OCI-LY7 (cell line): ENCODE results near the gene LPIN3. TPM values are rescaled to one million over a fixed set of nuclear protein-coding genes. Genes with fewer than 3 reads are reported as not detected.

Experiments
- BruUV-seq: library from RNA; stranded (reverse); fragments of 400-500 nt; replicated peaks from 2 replicates; lab custom pipeline; 2021; lab: Mats Ljungman, UMichigan
- CTCF ChIA-PET: fragments of 300-600 bp; sonication (Branson Sonifier 250); formaldehyde crosslinking; loops from one replicate; lab custom pipeline; 2022; ENCODE audit warnings: antibody characterized with exemption; ENCODE audit not compliant: unreplicated experiment; lab: Charles Lee
- POLR2A ChIA-PET: fragments of 300-600 bp; sonication (Branson Sonifier 250); formaldehyde crosslinking; loops from one replicate; lab custom pipeline; 2022; ENCODE audit warnings: antibody characterized with exemption; lab: Charles Lee
- DNase-seq: peaks from one replicate; pipeline ENCODE4 v3.0.0-alpha.2; 2015; ENCODE audit warnings: low spot score
- H2AFZ ChIP-seq: fragments of 200-600 bp; sonication (generic), shearing (Covaris generic); 2 replicates; pipeline ENCODE4 v1.6.1; 2014; ENCODE audit warnings: mild to moderate bottlenecking, antibody characterized with exemption, low read length, moderate library complexity
- H3K27ac ChIP-seq: fragments of 200-600 bp; sonication (generic); 2 replicates; pipeline ENCODE4 v1.5.1; 2014; ENCODE audit warnings: mixed run types, low read depth, mild to moderate bottlenecking, moderate library complexity, low read length, inconsistent platforms; ENCODE audit not compliant: poor library complexity, severe bottlenecking
- H3K36me3 ChIP-seq: fragments of 200-600 bp; sonication (generic); 2 replicates; pipeline ENCODE4 v1.6.1; 2014; ENCODE audit warnings: mild to moderate bottlenecking, antibody characterized with exemption, low read length, moderate library complexity, mixed read lengths; ENCODE audit not compliant: insufficient read depth
- H3K4me1 ChIP-seq: fragments of 200-600 bp; sonication (generic); 2 replicates; pipeline ENCODE4 v1.5.1; 2014; ENCODE audit warnings: mild to moderate bottlenecking, low read length; ENCODE audit not compliant: insufficient read depth, poor library complexity, severe bottlenecking
- H3K4me2 ChIP-seq: fragments of 200-600 bp; sonication (generic); 2 replicates; pipeline ENCODE4 v1.6.1; 2014; ENCODE audit warnings: mild to moderate bottlenecking, low read length
- H3K4me3 ChIP-seq: fragments of 200-600 bp; sonication (generic); 2 replicates; pipeline ENCODE4 v1.5.1; 2014; ENCODE audit warnings: mild to moderate bottlenecking, low read depth, low read length; ENCODE audit not compliant: poor library complexity, severe bottlenecking
- H3K79me2 ChIP-seq: fragments of 200-600 bp; sonication (generic); 2 replicates; pipeline ENCODE4 v1.6.1; 2016; ENCODE audit warnings: low read depth, mild to moderate bottlenecking, low read length, moderate library complexity, mixed read lengths; ENCODE audit not compliant: insufficient read depth
- H3K9me2 ChIP-seq: fragments of 200-600 bp; sonication (generic); 2 replicates; pipeline ENCODE4 v1.6.1; 2016; ENCODE audit warnings: mild to moderate bottlenecking, low read length, mixed read lengths; ENCODE audit not compliant: insufficient read depth
- H3K9me3 ChIP-seq: fragments of 200-600 bp; sonication (generic); 2 replicates; pipeline ENCODE4 v1.6.1; 2014; ENCODE audit warnings: mild to moderate bottlenecking, mixed run types, low read length, mixed read lengths
- H4K20me1 ChIP-seq: fragments of 200-600 bp; sonication (generic); 2 replicates; pipeline ENCODE4 v1.6.1; 2014; ENCODE audit warnings: mild to moderate bottlenecking, antibody characterized with exemption, low read length, moderate library complexity, mixed read lengths; ENCODE audit not compliant: insufficient read depth
- EZH2phosphoT487 ChIP-seq: fragments of 200-600 bp; sonication (generic); IDR thresholded peaks from 2 replicates; pipeline ENCODE4 v1.6.1; 2018; ENCODE audit warnings: low read depth, borderline replicate concordance, mild to moderate bottlenecking, mixed run types, antibody characterized with exemption, low read length, moderate library complexity, mixed read lengths
- intact Hi-C: fragments of 100-400 bp; cut with micrococcal nuclease; formaldehyde crosslinking; loops from one replicate; pipeline ENCODE4 v1.10.0; 2022; ENCODE audit not compliant: unreplicated experiment
- total RNA-seq, 2 experiments: library from RNA; depleted of rRNA in 1 of 2; stranded (reverse); fragments of >200 nt in 1 of 2; shearing (Covaris generic) in 1 of 2; gene quantifications; 2 replicates each; pipeline ENCODE4 v1.2.3, GENCODE V29; 2014 to 2022
- TF ChIP-seq, protein P1 (sequence below): fragments of 200-600 bp; sonication (generic); conservative IDR thresholded peaks from 2 replicates; pipeline ENCODE4 v1.5.1; 2014; ENCODE audit warnings: mild to moderate bottlenecking, antibody characterized with exemption, low read length, moderate library complexity, mixed read lengths

The LPIN3 gene
- total RNA-seq, 2 experiments from 2014 or later: 0.19 to 2.1 TPM

DNA sequence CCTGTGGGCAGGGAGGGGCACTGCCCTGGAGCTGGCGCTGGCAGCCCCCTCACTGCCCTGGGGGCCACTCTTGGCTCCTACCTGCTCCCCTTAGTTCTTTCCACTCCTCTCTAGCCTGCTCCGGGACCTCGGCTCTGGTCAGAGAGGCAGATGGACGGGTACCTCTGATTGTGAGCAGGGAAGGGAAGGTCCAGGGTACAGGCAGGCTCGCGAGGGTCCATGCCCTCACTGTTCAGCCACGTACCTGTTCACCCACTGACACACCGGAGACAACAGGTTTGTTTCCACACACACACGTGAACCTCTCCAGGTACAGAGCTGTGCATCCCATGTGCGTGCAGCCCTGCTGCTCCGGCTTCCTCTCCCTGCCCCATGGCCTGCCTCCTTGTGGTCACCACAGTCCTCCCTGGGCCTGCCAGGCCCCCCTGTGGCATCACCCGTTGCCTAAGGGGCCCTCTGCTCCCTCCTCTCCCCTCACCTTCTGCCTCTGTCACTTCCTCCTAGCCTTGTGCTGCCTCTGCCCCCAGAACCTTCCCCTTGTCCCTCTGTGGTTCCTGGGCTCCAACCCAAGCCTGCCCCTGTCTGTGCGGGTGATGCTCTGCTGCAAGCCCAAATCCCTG is 23.7 kb downstream of the LPIN3 start:
- no peaks in the 10 kb centered on the region for H3K9me2 ChIP-seq
- no peaks in the 10 kb centered on the region for H3K79me2 ChIP-seq
- POLR2A ChIA-PET: no interaction called here
- no peak overlapping the region for H3K27ac ChIP-seq
- H2AFZ ChIP-seq: no peak overlapping the region
- intact Hi-C loops: no loop called here
- no peaks in the 10 kb centered on the region for H4K20me1 ChIP-seq
- H3K36me3 ChIP-seq: no peaks in the 10 kb centered on the region
- no peak for DNase-seq
- CTCF ChIA-PET: no interaction called here
- no peaks in the 10 kb centered on the region for H3K4me1 ChIP-seq
- no peak overlapping the region for H3K4me3 ChIP-seq
- no TSS peak for BruUV-seq
- no peak overlapping the region for H3K4me2 ChIP-seq
- TF ChIP-seq, protein P1, sequence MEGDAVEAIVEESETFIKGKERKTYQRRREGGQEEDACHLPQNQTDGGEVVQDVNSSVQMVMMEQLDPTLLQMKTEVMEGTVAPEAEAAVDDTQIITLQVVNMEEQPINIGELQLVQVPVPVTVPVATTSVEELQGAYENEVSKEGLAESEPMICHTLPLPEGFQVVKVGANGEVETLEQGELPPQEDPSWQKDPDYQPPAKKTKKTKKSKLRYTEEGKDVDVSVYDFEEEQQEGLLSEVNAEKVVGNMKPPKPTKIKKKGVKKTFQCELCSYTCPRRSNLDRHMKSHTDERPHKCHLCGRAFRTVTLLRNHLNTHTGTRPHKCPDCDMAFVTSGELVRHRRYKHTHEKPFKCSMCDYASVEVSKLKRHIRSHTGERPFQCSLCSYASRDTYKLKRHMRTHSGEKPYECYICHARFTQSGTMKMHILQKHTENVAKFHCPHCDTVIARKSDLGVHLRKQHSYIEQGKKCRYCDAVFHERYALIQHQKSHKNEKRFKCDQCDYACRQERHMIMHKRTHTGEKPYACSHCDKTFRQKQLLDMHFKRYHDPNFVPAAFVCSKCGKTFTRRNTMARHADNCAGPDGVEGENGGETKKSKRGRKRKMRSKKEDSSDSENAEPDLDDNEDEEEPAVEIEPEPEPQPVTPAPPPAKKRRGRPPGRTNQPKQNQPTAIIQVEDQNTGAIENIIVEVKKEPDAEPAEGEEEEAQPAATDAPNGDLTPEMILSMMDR: no peak
- H3K9me3 ChIP-seq: no peaks in the 10 kb centered on the region

- intact Hi-C loops: no loop called here
- Histone ChIP-seq H3K9me3 (no peaks in the 10 kb centered on the region), H3K36me3 (no peaks in the 10 kb centered on the region), H3K27ac (no peak overlapping the region), H3K9me2 (no peaks in the 10 kb centered on the region), H3K4me3 (no peak overlapping the region), H3K79me2 (no peaks in the 10 kb centered on the region), H4K20me1 (no peaks in the 10 kb centered on the region), H3K4me2 (no peak overlapping the region), H3K4me1 (no peaks in the 10 kb centered on the region), H2AFZ (no peak overlapping the region)
- TF ChIP-seq, protein P1: no peak
- TF ChIP-seq EZH2phosphoT487: no peak
- POLR2A ChIA-PET: no interaction called here
- no TSS peak for BruUV-seq
- CTCF ChIA-PET: no interaction called here
- no peak for DNase-seq
These were observed 24.5 kb downstream of the LPIN3 start for GRCh38 chr20:41364967-41365765.
